ENCODE results near the gene DUOX1.

DUOX1 gene

GRCh38 chr15:45187894-45188830, 58.4 kb downstream of the DUOX1 start, which contains the start of gene SHF:
Gene SHF, minus strand, starts transcription at chr15:45187966. Its CDS starts 15 bp downstream, at chr15:45187951.
- peak; percentile 63 for DNase-seq (ENCODE audit: low spot score)

GRCh38 chr15:45197512-45197911, 67.7 kb downstream of the DUOX1 start:
- peak; percentile 31 for DNase-seq (ENCODE audit: low spot score)

GRCh38 chr15:45198337-45199135, 68.7 kb downstream of the DUOX1 start:
- DNase-seq (ENCODE audit: low spot score), result peak; percentile 98

- DNase-seq (ENCODE audit: low spot score), result peak; percentile 83
Observed at GRCh38 chr15:45199136-45199810, 69.5 kb downstream of the DUOX1 start.

GRCh38 chr15:45200001-45200798, 70.4 kb downstream of the DUOX1 start:
- DNase-seq (ENCODE audit: low spot score), result peak; percentile 97

GRCh38 chr15:45200799-45201556, 71.2 kb downstream of the DUOX1 start:
- peak; percentile 76 for DNase-seq (ENCODE audit: low spot score)

- DNase-seq (ENCODE audit: low spot score), result no peak
Observed at GRCh38 chr15:45201557-45201859, 71.7 kb downstream of the DUOX1 start.

GRCh38 chr15:45201869-45202268, 72.1 kb downstream of the DUOX1 start:
- no peak for DNase-seq (ENCODE audit: low spot score)

GRCh38 chr15:45203182-45203581, 73.4 kb downstream of the DUOX1 start:
- DNase-seq (ENCODE audit: low spot score), result no peak

- DNase-seq (ENCODE audit: low spot score), result peak; percentile 85
Observed at GRCh38 chr15:45205192-45205591, 75.4 kb downstream of the DUOX1 start.

- no peak for DNase-seq (ENCODE audit: low spot score)
Observed at GRCh38 chr15:45212493-45212892, 82.7 kb downstream of the DUOX1 start.
